Muscle of leg (tissue), 11 donors: ENCODE results near the gene OR10J1. TPM values are rescaled to one million over a fixed set of nuclear protein-coding genes. Genes with fewer than 3 reads are reported as not detected.
"Not testable (repeated sequence)": the region's sequence is repeated elsewhere in the genome, so short reads cannot be mapped to it uniquely, and the experiment has no call there.

Experiments
- DNase-seq: peaks from one replicate; pipeline ENCODE4 v3.0.0; 2013
- H3K27ac ChIP-seq: one replicate; pipeline ENCODE4 v1.5.1; 2013; ENCODE audit warnings: mild to moderate bottlenecking, low read length, control low read depth
- H3K27me3 ChIP-seq: one replicate; pipeline ENCODE4 v1.6.1; 2013; ENCODE audit warnings: low read length; ENCODE audit not compliant: control insufficient read depth, insufficient read depth
- H3K36me3 ChIP-seq: one replicate; pipeline ENCODE4 v1.6.1; 2013; ENCODE audit warnings: low read length; ENCODE audit not compliant: control insufficient read depth, insufficient read depth
- H3K4me1 ChIP-seq: one replicate; pipeline ENCODE4 v1.6.1; 2013; ENCODE audit warnings: low read length; ENCODE audit not compliant: control insufficient read depth, insufficient read depth
- H3K4me3 ChIP-seq: one replicate; pipeline ENCODE4 v1.5.1; 2013; ENCODE audit warnings: low read length, control low read depth
- H3K9me3 ChIP-seq: replicated peaks from 2 replicates; pipeline ENCODE4 v1.6.1; 2013; ENCODE audit warnings: low read depth, low read length; ENCODE audit not compliant: control insufficient read depth
- WGBS: methylation state at CpG from one replicate; pipeline ENCODE4 v1.1.5; 2013; ENCODE audit warnings: missing lambda C conversion rate; ENCODE audit not compliant: insufficient coverage; 5-methylcytosine and 5-hydroxymethylcytosine counted together
- polyA plus RNA-seq, 8 donors: library from polyadenylated mRNA; unstranded; fragments of 120-200 nt; gene quantifications; one replicate each; pipeline versions ENCODE4 v1.2.1 to v1.2.3, GENCODE V29; 2013; ENCODE audit warnings: inconsistent platforms in 1 of 8, low replicate concordance in 1 of 8; ENCODE audit not compliant: insufficient read length in 8 of 8, insufficient read depth in 1 of 8
- total RNA-seq: library from RNA; stranded (reverse); fragments of 120-200 nt; gene quantifications from one replicate; pipeline ENCODE4 v1.2.4, GENCODE V29; 2013

Gene OR10J1
- total and polyA plus RNA-seq, 9 donors: 0.04 to 0.07 (median 0.05) TPM; not detected in 5

GRCh38 chr1:159442428-159442827 lies 2.9 kb downstream of the OR10J1 start:
- no peaks in the 10 kb centered on the region for H3K27me3 ChIP-seq
- no peaks in the 10 kb centered on the region for H3K4me1 ChIP-seq
- no CpG with 5 or more reads among the region's 2 CpGs for WGBS
- H3K36me3 ChIP-seq: no peaks in the 10 kb centered on the region
- DNase-seq: no peak
- H3K27ac ChIP-seq: no peak overlapping the region
- H3K9me3 ChIP-seq: no peaks in the 10 kb centered on the region
- H3K4me3 ChIP-seq: no peak overlapping the region

GRCh38 chr1:159443066-159443750 lies 3.7 kb downstream of the OR10J1 start:
- Histone ChIP-seq H3K4me1 (no peaks in the 10 kb centered on the region), H3K27ac (no peak overlapping the region), H3K9me3 (no peaks in the 10 kb centered on the region), H3K27me3 (no peaks in the 10 kb centered on the region), H3K36me3 (no peaks in the 10 kb centered on the region), H3K4me3 (no peak overlapping the region)
- DNase-seq: no peak
- 60% methylated on average over 1 of the region's 4 CpGs for WGBS

GRCh38 chr1:159444511-159444910 lies 5.0 kb downstream of the OR10J1 start:
- DNase-seq: no peak
- Histone ChIP-seq H3K36me3 (no peaks in the 10 kb centered on the region), H3K4me3 (no peak overlapping the region), H3K27me3 (no peaks in the 10 kb centered on the region), H3K9me3 (no peaks in the 10 kb centered on the region), H3K27ac (no peak overlapping the region), H3K4me1 (no peaks in the 10 kb centered on the region)

- Histone ChIP-seq H3K36me3 (no peaks in the 10 kb centered on the region), H3K27ac (no peak overlapping the region), H3K4me3 (no peak overlapping the region), H3K9me3 (no peaks in the 10 kb centered on the region), H3K4me1 (no peaks in the 10 kb centered on the region), H3K27me3 (no peaks in the 10 kb centered on the region)
- no CpG with 5 or more reads among the region's 1 CpG for WGBS
- no peak for DNase-seq
Measured at GRCh38 chr1:159448181-159448580, 8.7 kb downstream of the OR10J1 start.

GRCh38 chr1:159449605-159450004 lies 10.1 kb downstream of the OR10J1 start:
- H3K4me3 ChIP-seq, DNase-seq: not testable (repeated sequence)
- no CpG with 5 or more reads among the region's 23 CpGs for WGBS

GRCh38 chr1:159459551-159459950 lies 20.0 kb downstream of the OR10J1 start:
- DNase-seq: no peak
- Histone ChIP-seq H3K4me3 (no peak overlapping the region), H3K27me3 (no peaks in the 10 kb centered on the region), H3K36me3 (no peaks in the 10 kb centered on the region), H3K4me1 (no peaks in the 10 kb centered on the region), H3K9me3 (peaks cover 10% of the 10 kb centered on the region), H3K27ac (no peak overlapping the region)
- no CpG with 5 or more reads among the region's 2 CpGs for WGBS

More at GRCh38 chr1:159449605-159450004, 10.1 kb downstream of the OR10J1 start:
- not testable (repeated sequence) for H3K27me3 ChIP-seq, H3K27ac ChIP-seq, H3K4me1 ChIP-seq, H3K36me3 ChIP-seq, H3K9me3 ChIP-seq

- 100% methylated on average over 2 of the region's 3 CpGs for WGBS
- Histone ChIP-seq H3K27me3 (no peaks in the 10 kb centered on the region), H3K27ac (no peak overlapping the region), H3K9me3 (peaks cover 10% of the 10 kb centered on the region), H3K4me3 (no peak overlapping the region), H3K36me3 (no peaks in the 10 kb centered on the region), H3K4me1 (no peaks in the 10 kb centered on the region)
- no peak for DNase-seq
Measured at GRCh38 chr1:159465191-159465603, 25.7 kb downstream of the OR10J1 start.

- Histone ChIP-seq H3K36me3 (no peaks in the 10 kb centered on the region), H3K27me3 (no peaks in the 10 kb centered on the region), H3K9me3 (peaks cover 2% of the 10 kb centered on the region), H3K4me3 (no peak overlapping the region), H3K4me1 (no peaks in the 10 kb centered on the region), H3K27ac (no peak overlapping the region)
- DNase-seq: no peak
- WGBS: no CpG with 5 or more reads among the region's 2 CpGs
Measured at GRCh38 chr1:159468321-159468720, 28.8 kb downstream of the OR10J1 start.

- Histone ChIP-seq H3K27me3 (no peaks in the 10 kb centered on the region), H3K36me3 (no peaks in the 10 kb centered on the region), H3K9me3 (no peaks in the 10 kb centered on the region), H3K4me3 (no peak overlapping the region), H3K4me1 (no peaks in the 10 kb centered on the region), H3K27ac (no peak overlapping the region)
- DNase-seq: peak; percentile 6
- WGBS: 100% methylated on average over 1 of the region's 4 CpGs
Measured at GRCh38 chr1:159469921-159470533, 30.5 kb downstream of the OR10J1 start.

GRCh38 chr1:159473335-159473734 lies 33.8 kb downstream of the OR10J1 start:
- Histone ChIP-seq H3K27me3 (no peaks in the 10 kb centered on the region), H3K4me1 (no peaks in the 10 kb centered on the region), H3K4me3 (no peak overlapping the region), H3K36me3 (no peaks in the 10 kb centered on the region), H3K9me3 (no peaks in the 10 kb centered on the region), H3K27ac (no peak overlapping the region)
- WGBS: 78% methylated on average over 1 of the region's 1 CpG
- no peak for DNase-seq
